Measurements from ENCODE around the gene PILRA.

GRCh38 chr7:100369105-100369504, 4.2 kb upstream of the PILRA start:
- no peak for TF ChIP-seq ZNF114 (CRISPR knock-in tag; IDR thresholded peaks at IDR 0.05)
- no peak for TF ChIP-seq CREB1 (CRISPR knock-in tag; IDR thresholded peaks at IDR 0.05; ENCODE audit: low read depth)
- no peak for TF ChIP-seq CTCF (conservative IDR thresholded peaks at IDR 0.05; ENCODE audit: low read depth in 2 of 2)
